GM18873 (cell line): ENCODE data around the gene URM1.
"Not testable (repeated sequence)": the region's sequence is repeated elsewhere in the genome, so short reads cannot be mapped to it uniquely, and the experiment has no call there.

Experiments used
- ATAC-seq: cut with Tn5 transposase; IDR thresholded peaks from one replicate; pipeline ENCODE4 v1.9.1; 2021; ENCODE audit warnings: mild to moderate bottlenecking, moderate library complexity, moderate number of reproducible peaks; ENCODE audit not compliant: unreplicated experiment, low FRiP score

Gene URM1

DNA sequence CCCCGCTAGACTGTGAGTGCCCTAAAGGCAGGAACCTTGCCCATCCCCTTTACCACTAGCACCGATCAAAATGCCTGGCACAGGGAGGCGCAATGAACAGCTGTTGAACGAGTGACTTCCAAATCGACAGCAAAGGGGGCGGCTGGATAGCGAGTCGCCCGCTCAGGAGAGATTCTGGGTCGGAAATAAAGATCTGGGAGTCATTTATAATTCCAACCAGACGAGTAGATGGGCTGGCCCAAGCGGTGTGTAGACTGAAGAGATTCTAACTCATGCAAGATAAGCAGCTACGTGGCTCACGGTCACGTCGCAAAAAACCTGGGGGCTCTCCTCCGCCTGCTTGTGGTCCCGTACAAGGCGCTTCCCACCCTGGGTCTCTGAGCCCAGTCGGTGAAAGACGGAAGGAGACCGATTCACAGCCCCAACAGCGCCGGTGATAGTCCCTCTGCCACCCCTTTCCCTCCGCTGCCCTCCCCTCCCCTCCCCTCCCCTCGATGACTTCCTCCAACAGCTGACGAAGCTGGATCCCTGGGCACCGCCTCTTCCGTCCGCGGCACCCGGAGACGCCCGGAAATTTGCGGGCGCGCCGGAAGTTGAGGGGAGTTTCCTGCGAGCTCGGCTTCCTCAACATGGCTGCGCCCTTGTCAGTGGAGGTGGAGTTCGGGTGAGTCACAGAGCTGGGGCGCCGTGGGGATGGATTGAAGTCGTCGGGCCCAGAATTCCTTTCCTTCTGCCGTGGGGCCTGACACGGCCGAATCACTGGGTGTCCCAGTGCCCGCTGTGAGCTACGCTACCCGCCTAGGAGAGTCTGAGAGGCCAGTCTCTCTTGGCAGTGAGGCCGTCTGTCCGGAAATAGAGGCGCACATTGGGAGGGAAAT, at the start of gene URM1:
TSS of gene URM1 (plus strand) at position 623 of the 878 bp plus-strand sequence. CDS start at position 630, 7 bp downstream.
- peak; percentile 75 for ATAC-seq

DNA sequence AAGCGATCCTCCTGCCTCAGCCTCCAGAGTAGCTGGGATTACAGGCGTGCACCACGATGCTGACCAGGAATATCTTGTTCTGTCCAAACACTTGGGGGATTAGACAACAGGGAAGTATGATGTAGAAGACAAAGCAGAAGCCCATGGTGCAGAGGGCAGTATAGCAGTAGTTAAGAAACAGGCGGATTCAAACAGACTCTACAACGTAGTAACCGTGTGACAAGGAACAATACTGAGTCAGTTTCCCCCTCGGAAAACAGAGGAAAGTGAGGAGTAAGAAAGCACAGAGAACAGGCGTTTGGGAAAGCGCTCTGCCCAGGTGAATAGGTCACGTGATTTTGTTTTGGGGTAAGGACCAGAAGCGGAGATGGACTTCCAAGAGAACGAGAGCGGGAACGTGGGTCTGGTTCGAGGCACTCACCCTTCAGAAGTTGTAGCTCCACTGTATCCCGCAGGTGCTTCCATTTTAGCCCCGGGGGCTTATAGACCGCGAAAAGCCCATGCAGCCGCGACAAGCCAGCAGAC, 49.2 kb upstream of the URM1 start:
- peak; percentile 10 for ATAC-seq

DNA sequence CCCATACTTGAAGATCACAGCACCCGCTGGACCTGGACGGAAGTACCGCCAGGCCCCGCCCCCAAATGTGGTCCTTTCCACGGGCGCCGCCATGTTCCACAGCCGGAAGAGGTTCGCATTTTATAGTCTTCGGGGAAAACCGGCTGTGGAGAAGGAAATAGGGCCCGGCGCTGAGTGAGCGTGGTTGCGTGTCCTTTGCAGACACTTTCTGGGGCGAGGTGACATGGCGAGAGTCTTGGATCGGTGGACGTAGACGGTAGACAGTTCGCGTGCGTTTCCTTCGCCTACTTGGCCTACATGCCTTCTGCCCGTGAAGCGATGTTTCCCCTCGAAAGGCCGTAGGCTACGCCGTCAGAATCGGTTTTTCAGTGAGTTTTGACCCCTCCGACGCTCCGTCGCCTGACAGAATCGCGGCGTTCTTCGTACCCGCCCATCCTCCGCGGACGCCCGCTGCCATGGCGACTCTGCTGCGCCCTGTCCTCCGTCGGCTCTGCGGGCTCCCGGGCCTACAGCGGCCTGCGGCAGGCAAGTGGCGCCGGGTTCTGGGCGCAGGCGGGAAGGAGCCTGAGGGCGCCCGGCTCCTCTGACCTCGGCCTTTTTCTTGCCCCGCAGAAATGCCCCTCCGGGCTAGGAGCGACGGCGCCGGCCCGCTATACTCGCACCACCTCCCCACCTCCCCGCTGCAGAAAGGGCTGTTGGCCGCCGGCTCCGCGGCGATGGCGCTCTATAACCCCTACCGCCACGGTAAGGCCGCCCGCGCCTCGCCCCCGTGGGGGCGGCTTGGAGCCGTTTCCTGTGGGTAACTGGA, 48.6 kb upstream of the URM1 start, which contains the start of the genes COQ4 and TRUB2:
TSS of gene COQ4 (plus strand) at position 436 of the 808 bp plus-strand sequence. CDS start at position 456, 20 bp downstream.
TSS of gene TRUB2 (minus strand) at position 44 of the 808 bp plus-strand sequence. CDS start at position 5, 39 bp downstream.
- ATAC-seq = peak; percentile 65

DNA sequence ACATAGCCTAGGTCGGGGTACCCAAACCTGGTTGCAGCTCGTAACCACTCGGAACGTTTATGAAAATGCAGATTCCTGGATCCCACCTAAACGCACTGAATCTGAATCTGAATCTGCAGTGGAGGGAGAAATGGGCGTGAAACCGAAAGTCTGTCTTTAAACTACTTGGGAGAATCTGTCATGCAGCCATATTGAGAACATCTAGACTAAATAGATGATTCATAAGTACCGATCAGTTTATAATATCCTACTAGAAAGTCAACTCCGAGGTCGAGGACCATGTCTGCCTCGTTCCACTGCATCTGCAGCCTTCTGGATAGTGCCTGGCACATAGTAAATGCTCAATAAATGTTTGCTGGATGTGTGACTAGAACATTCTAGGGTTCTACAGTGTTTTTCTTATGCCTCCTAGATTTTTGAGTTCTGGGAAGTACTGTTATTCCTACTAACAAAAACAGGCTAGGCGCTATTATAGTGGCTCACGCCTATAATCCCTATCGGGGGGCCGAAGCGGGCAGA, 47.9 kb upstream of the URM1 start:
- ATAC-seq = no peak

DNA sequence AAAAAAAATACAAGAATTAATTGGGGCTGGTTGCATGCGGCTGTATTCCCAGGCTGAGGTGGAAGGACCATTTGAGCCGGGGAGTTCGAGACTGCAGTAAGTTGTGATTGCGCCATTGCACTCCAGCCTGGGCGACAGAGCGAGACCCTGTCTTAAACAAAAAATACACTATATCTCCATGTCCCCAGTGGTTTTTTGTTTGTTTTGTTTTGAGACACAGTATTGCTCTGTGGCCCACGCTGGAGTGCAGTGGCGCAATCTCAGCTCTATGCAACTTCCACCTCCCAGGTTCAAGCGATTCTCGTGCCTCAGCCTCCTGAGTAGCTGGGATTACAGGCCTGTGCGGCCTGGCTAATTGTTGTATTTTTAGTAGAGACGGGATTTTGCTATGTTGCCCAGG, 47.4 kb upstream of the URM1 start:
- no peak for ATAC-seq

DNA sequence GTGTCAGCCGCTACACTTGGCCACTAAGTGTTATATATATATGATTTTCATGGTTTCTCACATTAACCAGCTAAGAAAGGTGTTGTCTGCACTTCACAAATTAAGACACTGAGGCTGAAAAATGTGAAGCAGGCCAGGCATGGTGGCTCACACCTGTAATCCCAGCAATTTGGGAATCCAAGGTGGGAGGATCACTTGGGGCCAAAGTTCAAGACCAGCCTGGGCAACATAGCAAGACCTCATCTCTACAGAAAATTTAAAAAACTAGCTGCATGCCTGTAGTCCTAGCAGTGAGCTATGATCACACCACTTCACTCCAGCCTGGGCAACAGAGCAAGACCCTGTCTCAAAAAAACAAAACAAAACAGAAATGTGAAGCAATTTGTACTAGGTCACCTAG, 46.8 kb upstream of the URM1 start:
- no peak for ATAC-seq

DNA sequence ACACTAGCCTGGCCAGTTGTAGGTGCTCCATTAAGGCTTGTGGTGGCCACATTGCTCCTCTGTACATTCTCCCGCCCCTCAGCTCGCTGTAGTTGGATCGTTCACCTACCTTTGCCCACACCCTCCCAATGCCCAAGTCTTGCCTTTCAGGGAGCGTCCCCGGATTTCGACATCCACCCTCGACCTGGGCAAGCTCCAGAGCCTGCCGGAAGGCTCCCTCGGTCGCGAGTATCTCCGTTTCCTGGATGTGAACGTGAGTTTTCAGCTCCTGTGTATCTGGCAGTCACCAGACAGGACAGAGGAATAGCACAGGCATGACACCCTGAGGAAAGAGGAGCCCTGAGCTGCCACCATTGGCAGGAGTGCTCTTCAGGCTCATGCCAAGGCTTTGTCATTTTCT, 45.5 kb upstream of the URM1 start:
- ATAC-seq = no peak

DNA sequence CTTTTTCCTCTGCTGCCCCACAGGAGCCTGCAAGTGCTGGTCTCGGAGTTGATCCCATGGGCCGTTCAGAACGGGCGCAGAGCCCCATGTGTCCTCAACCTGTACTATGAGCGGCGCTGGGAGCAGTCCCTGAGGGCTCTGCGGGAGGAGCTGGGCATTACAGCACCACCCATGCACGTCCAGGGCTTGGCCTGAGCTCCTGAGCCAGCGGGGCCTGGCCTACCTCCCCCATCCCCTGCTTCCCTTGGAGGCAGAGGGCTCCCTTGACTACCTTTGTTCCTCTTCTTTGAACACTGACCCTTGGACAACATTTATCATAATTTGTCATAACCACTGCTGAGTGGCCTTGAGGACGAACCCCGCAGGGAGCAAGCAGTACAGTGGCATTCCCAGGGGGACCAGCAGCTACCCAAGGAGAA, 37.7 kb upstream of the URM1 start:
- no peak for ATAC-seq

DNA sequence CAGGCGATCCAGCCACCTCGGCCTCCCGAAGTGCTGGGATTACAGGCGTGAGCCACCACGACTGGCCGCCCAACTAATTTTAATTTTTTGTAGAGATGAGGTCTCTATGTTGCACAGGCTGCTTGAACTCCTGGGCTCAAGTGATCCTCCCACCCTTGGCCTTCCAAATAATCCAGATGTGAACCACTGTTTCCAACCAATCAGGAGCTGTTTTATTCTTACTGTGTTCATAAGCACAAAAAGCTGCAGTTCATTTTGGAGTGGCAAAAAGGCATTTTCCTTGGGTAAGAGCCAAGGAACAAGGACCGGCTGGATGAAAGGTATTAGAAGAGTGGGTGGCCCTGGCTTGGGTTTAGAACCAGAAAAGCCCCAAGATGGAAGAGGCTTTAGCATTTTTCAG, 36.0 kb upstream of the URM1 start:
- no peak for ATAC-seq

DNA sequence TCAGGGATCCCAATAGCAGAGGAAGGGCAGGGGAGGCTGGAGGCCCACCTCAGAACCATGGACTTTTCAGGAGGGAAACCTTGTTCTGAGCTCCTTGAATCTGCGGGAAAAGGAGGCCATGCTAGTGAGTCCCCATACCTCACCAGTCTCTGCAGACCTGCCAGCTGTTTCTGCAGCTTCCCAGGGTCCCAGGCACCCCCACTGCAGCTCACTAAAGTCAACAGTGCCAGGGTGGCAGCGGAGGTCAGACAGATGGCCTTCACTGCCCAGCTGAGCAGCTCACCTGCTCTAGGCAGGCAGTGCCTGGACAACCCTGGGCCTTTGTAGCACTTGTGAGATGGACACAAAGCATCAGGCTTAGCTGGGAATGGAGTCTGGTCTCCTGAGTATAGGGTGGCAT, 35.3 kb upstream of the URM1 start:
- no peak for ATAC-seq

DNA sequence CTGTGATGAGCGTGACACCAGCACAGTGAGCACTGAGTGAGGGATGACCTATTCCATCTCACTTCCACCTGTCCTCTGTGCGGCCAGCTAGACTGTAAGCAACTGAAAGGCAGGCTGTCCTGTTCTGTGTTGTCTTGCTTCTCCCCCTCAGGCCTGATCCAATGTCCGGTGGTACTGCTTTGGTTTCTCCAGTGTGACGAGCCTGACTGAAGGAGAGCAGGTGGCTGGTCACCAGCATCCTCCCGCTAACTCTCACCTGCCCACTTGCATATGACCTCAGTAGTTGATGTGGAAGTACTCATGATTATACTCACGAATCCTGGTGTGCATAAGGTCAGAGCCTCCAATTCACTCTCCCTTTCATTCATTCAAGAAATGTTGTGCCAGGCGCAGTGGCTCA, 33.2 kb upstream of the URM1 start:
- ATAC-seq = no peak

DNA sequence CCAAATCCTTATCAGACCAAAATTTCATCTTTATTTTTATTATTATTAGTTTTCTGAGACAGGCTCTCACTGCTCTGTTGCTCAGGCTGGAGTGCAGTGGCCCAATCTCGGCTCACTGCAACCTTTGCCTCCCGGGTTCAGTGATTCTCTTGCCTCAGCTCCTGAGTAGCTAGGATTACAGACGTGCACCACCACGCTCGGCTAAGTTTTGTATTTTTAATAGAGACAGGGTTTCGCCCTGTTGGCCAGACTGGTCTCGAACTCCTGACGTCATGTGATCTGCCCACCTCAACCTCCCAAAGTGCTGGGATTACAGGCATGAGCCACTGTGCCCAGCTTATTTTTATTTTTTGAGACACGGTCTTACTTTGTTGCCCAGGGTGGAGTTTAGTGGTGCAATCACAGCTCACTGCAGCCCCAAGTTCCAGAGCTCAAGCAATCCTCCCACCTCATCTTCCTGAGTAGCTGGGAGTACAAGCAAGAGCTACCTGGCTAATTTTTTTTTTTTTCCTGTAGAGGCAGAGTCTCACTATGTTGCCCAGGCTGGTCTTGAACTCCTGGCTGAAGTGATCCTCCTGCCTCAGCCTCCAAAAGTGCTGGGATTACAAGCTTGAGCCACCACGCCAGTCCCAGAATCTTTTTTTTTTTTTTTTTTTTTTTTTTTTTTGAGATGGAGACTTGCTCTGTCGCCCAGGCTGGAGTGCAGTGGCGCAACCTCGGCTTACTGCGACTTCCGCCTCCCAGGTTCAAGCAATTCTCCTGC, 32.1 kb upstream of the URM1 start:
- not testable (repeated sequence) for ATAC-seq

DNA sequence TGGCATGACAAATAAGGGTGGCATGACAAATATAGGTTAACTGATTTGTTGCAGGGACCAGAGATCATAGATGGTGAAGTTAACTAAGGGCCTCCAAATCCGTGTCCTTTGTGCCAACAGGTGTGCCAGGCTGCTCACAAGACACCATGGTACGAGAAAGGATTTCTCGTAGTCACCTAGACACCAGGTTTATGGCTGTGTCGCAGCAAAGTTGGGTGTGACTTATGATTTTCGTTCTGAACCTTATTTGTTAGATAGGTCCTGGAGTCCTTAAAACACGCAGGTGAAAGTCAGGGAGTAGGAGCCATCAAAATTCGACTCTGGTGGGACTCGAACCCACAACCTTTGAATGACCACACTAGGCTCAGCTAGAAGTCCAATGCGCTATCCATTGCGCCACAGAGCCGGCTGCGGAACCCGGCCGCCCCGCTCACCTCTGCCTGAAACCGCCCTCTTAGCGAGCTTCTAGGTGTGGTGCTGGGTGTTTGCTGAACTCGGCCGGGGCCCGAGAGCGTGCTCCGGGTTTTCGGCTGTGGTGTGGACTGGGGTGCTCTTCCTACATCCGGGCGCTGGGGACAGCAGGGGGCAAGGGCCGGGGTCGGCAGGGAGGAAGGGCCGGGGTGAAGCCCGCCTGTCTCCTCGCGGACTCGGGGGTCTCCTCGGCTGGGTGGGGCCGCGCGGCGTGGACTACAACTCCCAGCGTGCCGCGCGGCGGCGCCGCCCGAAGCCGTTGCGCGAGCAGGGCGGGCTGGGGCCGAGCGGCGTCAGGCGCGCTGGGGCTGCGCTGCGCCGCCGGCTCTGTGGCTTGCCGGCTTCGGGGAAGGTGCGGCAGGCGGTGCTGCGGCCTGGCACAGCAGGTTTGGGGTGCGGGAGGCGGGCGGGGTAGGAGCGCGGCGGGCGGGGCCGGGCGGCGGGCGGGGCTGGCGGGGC, 31.1 kb upstream of the URM1 start, which contains the start of gene SLC27A4:
TSS of gene SLC27A4 (plus strand) at position 767 of the 930 bp plus-strand sequence. CDS start 2,606 bp downstream, outside the sequence.
- ATAC-seq = no peak

DNA sequence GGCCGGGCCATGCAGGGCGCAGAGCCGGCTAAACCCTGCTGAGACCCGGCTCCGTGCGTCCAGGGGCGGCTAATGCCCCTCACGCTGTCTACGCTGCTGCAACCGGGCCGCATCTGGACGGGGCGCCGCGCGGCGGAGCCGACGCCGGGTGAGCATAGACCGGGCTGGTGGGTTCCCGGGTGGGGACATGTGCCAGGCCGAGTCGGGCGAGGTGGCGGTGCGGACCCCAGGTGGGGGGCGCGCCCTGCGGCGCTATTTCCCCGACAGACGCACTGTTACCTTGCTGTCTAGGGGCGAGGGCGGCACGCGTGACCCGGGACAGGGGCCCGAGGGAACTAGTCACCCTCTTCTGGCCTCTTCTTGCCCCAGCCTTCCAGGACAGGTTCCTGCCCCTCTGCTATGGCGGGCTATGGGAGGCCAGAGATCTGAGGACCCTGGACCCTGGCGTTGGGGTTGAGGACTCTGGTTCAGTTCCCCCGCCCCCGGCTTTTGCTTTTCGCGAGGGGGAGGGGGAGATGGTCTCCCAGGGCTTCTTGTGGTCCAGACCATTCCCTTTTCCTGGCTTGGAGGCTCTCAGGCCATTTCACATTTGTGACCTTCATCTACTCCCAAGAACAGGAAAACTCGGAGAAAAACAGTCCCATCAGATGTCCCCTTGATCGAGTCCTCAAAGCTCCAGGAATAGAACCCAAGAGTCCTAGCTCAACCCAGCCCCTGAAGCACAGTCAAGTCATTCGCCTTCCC, 30.3 kb upstream of the URM1 start:
- ATAC-seq = no peak

DNA sequence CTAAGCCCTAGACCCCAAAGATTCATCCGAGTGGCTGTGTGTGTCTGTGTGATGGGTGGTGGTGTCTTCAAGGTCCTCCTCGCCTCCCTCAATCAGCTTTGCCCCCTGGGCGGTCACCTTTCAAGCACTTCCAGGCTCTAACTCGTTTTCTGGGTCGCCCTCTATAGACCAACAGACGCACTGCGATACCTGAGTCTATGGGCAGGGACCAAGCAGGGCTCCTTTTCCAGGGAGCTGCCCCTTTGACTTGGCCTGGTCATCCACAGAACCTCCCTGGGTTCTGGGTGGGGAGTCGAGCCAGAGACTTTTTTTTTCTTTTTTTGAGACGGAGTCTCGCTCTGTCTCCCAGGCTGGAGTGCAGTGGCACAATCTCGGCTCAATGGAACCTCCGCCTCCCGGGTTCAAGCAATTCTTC, 29.7 kb upstream of the URM1 start:
- no peak for ATAC-seq

DNA sequence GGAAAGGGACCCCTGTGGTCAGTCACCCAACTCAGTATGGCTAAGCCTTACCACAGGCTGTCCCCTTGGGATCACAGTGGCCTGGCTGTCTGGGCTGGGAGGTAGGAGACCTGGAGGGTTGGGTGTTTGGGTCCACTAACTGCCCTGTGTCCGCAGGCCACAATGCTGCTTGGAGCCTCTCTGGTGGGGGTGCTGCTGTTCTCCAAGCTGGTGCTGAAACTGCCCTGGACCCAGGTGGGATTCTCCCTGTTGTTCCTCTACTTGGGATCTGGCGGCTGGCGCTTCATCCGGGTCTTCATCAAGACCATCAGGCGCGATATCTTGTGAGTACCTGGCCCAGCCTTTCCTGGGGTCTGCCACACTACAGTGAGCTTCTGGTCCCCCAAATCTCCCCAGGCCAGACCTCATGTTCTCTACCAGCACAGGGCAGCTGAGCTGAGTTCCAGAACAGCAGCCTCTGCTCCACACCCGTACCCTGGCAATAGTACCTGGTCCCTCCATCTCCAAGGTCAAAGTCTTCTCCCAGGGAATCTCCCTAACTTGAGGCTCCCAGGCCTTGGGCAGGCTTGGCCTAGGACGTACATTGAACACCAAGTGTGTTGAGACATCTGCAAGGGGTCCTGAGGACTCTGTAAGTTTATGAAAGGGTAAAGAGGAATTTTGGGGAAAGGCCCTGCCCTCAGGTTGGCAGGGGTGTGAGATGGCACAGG, 28.0 kb upstream of the URM1 start:
- ATAC-seq = no peak

DNA sequence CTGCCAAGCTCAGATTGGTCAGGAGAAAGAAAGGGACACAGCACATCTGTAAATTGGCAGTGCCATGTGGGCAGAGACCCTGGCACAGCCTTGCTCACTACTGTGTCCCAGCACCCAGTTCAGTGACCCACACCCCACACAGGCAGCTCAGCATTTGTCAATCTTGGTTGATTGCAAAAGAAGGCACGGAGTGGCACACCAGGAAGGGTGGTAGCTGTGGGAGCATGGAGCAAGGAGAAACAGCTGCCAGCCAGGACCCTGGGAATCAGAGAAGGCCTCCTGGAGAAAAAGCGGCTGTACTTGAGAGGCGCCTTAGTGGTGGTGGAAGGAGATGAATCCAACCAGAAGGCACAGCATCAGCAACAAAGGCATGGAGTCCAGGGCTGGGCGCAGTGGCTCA, 27.3 kb upstream of the URM1 start:
- no peak for ATAC-seq
